Measurements from ENCODE around the gene SFSWAP. TPM values are rescaled to one million over a fixed set of nuclear protein-coding genes. Genes with fewer than 3 reads are reported as not detected.

Gene SFSWAP
- total and polyA plus RNA-seq, 2 of the 8 experiments (the other 6 are each of a cell fraction or from before 2014, with no cell fraction given) = 36.5 to 49.5 TPM

DNA sequence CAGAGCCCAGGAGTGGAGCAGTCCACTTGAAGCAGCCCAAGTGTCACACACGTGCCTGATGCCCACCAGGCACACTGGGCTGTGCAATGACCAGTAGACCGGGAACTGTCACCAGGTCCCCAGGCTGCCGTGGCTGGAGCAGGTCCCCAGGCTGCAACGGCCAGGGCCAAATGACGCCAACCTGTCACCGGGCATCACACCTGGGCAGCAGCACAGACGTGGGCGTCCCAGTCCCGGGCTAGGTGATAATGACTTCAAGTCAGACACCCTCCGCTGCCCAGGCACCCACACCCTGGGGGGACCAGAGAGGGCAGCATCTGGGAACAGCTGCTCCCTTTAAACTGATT lies 86.7 kb downstream of the SFSWAP start:
- Histone ChIP-seq H3K23me2 (ENCODE audit: low read depth, low read length) (no peaks in the 10 kb centered on the region), H3K79me2 (ENCODE audit: control insufficient read depth in 1 of 2, insufficient read depth in 2 of 2, low read length in 2 of 2) (no peaks in the 10 kb centered on the region), H4K8ac (ENCODE audit: extremely low read depth, insufficient read depth, low read length) (no peak overlapping the region), H2BK120ac (replicated peaks; ENCODE audit: low read depth, low read length) (no peak overlapping the region), H4K91ac (replicated peaks; ENCODE audit: insufficient read length, low read length) (no peak overlapping the region), H2BK20ac (ENCODE audit: low read length) (no peak overlapping the region), H3K36me3 (ENCODE audit: control insufficient read depth in 2 of 4, insufficient read depth in 4 of 4, low read length in 3 of 4) (peaks cover 2 to 13% (median 6%) of the 10 kb centered on the region in 4 experiments; a peak in 6 of 8 replicates), H3K9ac (replicated peaks in 1 of 4; ENCODE audit: extremely low read depth in 1 of 4, low read depth in 3 of 4, low read length in 3 of 4) (no peak overlapping the region), H3K27ac (ENCODE audit: low read depth, low read length) (no peak overlapping the region), H3K4me1 (replicated peaks in 1 of 4; ENCODE audit: control insufficient read depth in 3 of 4, insufficient read depth in 4 of 4, low read length in 3 of 4) (peaks cover 0 to 17% (median 12%) of the 10 kb centered on the region in 4 experiments; a peak in 6 of 7 replicates), H3K27me3 (replicated peaks in 1 of 4; ENCODE audit: control insufficient read depth in 3 of 4, extremely low read depth in 1 of 4, insufficient read depth in 3 of 4, low read length in 3 of 4) (no peaks in the 10 kb centered on the region), H2AFZ (ENCODE audit: low read length) (no peak overlapping the region), H3K23ac (ENCODE audit: insufficient read length) (no peak overlapping the region), H2BK15ac (ENCODE audit: low read length) (0 out of 2 replicates have a peak overlapping the region, but pooled peaks have one; percentile 72), H3K79me1 (ENCODE audit: low read depth, low read length) (no peaks in the 10 kb centered on the region), H2AK5ac (ENCODE audit: low read depth, low read length) (no peak overlapping the region), H3K4me3 (ENCODE audit: extremely low read depth in 1 of 4, insufficient read depth in 2 of 4, low read depth in 3 of 4, low read length in 4 of 4) (no peak overlapping the region), H3K9me3 (ENCODE audit: insufficient read depth in 2 of 2, low read depth in 1 of 2, low read length in 1 of 2) (no peaks in the 10 kb centered on the region; a peak in 1 of 4 replicates), H3K4ac (replicated peaks; ENCODE audit: insufficient read length, low read depth, low read length) (no peak overlapping the region), H3K4me2 (ENCODE audit: insufficient read depth in 1 of 2, low read depth in 2 of 2, low read length in 2 of 2) (no peak overlapping the region), H3K14ac (ENCODE audit: insufficient read length) (no peak overlapping the region), H3K56ac (replicated peaks; ENCODE audit: insufficient read length, low read depth, low read length) (no peak overlapping the region), H2BK5ac (ENCODE audit: low read depth, low read length) (0 out of 2 replicates have a peak overlapping the region, but pooled peaks have one; percentile 44), H3K18ac (ENCODE audit: extremely low read depth, low read length) (no peak overlapping the region), H4K20me1 (replicated peaks in 1 of 2; ENCODE audit: control insufficient read depth in 1 of 2, insufficient read depth in 2 of 2, low read length in 2 of 2) (no peaks in the 10 kb centered on the region), H2BK12ac (ENCODE audit: low read depth, low read length) (no peak overlapping the region), H4K5ac (ENCODE audit: insufficient read length, low read depth, low read length) (no peak overlapping the region)
- POLR2A ChIA-PET (ENCODE audit: partially characterized antibody) = interaction anchor here (0.7 to 0.9 kb wide), 2 partner anchors 16 to 25 kb away, joined by 3 read pairs; no protein-coding TSS in a partner anchor
- FAIRE-seq (no peak), DNase-seq (ENCODE audit: low read depth in 1 of 2, low spot score in 2 of 2) (no peak)
- 92% methylated on average over 10 of the region's 10 CpGs; no CpG with 5 or more reads in 1 of the 2 experiments for WGBS, 2 experiments (ENCODE audit: extremely low coverage in 1 of 2, insufficient coverage in 1 of 2, insufficient read length in 1 of 2, insufficient replicate concordance in 2 of 2, low coverage in 1 of 2, low lambda C conversion rate in 2 of 2, missing lambda C conversion rate in 1 of 2)
- CTCF ChIA-PET (ENCODE audit: partially characterized antibody) = interaction anchor here (1.4 to 3.0 kb wide), 5 partner anchors 8 to 36 kb away, joined by 4 to 24 read pairs (median 7); no protein-coding TSS in a partner anchor
- TF ChIP-seq MAFK (IDR thresholded peaks at IDR 0.05; ENCODE audit: low read depth, low read length) (no peak), SIRT6 (IDR thresholded peaks at IDR 0.05; ENCODE audit: low read length) (no peak), JUN (IDR thresholded peaks at IDR 0.05; ENCODE audit: low read depth, low read length) (no peak), KDM5A (IDR thresholded peaks at IDR 0.05; ENCODE audit: low read length) (no peak), TAF1 (IDR thresholded peaks at IDR 0.05; ENCODE audit: low read depth, low read length) (no peak), TEAD4 (IDR thresholded peaks at IDR 0.05; ENCODE audit: low read depth, low read length) (no peak), SIN3A (conservative IDR thresholded peaks at IDR 0.05 in 1 of 2, IDR thresholded peaks at IDR 0.05 in 1 of 2; ENCODE audit: low read depth in 1 of 2, low read length in 2 of 2) (no peak), SP1 (IDR thresholded peaks at IDR 0.05; ENCODE audit: low read depth, low read length) (no peak), NANOG (IDR thresholded peaks at IDR 0.05; ENCODE audit: insufficient read depth, low read depth, low read length, poor library complexity, severe bottlenecking) (no peak), EZH2 (IDR thresholded peaks at IDR 0.05; ENCODE audit: low read depth, low read length, severe bottlenecking) (no peak)
- TF ChIP-seq, protein P1, sequence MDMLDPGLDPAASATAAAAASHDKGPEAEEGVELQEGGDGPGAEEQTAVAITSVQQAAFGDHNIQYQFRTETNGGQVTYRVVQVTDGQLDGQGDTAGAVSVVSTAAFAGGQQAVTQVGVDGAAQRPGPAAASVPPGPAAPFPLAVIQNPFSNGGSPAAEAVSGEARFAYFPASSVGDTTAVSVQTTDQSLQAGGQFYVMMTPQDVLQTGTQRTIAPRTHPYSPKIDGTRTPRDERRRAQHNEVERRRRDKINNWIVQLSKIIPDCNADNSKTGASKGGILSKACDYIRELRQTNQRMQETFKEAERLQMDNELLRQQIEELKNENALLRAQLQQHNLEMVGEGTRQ (IDR thresholded peaks at IDR 0.05; ENCODE audit: low read length) = no peak
- TF ChIP-seq, protein P2, sequence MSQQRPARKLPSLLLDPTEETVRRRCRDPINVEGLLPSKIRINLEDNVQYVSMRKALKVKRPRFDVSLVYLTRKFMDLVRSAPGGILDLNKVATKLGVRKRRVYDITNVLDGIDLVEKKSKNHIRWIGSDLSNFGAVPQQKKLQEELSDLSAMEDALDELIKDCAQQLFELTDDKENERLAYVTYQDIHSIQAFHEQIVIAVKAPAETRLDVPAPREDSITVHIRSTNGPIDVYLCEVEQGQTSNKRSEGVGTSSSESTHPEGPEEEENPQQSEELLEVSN (IDR thresholded peaks at IDR 0.05) = no peak
